Skeletal muscle cell (primary cell): Measurements from ENCODE around the gene SYNGR1.

Experiments used
- DNase-seq: peaks from one replicate; pipeline ENCODE4 v3.0.0-alpha.2; 2010; ENCODE audit warnings: low read depth
- H3K4me3 ChIP-seq: 2 replicates; pipeline ENCODE4 v1.5.1; 2011; ENCODE audit warnings: low read depth, mild to moderate bottlenecking, control low read depth, low read length, moderate library complexity

SYNGR1 gene

GRCh38 chr22:39349967-39350726, at the start of gene SYNGR1:
Gene SYNGR1, plus strand, starts transcription at chr22:39349991. Its CDS starts 20 bp downstream, at chr22:39350011.
- peak within 1 kb of the TSS; percentile 55 for H3K4me3 ChIP-seq
- no peak for DNase-seq

- no peak for DNase-seq
Measured at GRCh38 chr22:39300186-39300830, 49.5 kb upstream of the SYNGR1 start.

GRCh38 chr22:39301108-39301507, 48.7 kb upstream of the SYNGR1 start:
- DNase-seq: no peak
- H3K4me3 ChIP-seq: no peak overlapping the region

More at GRCh38 chr22:39300186-39300830, 49.5 kb upstream of the SYNGR1 start:
- no peak overlapping the region for H3K4me3 ChIP-seq

- DNase-seq: no peak
- H3K4me3 ChIP-seq: no peak overlapping the region
Measured at GRCh38 chr22:39301926-39302325, 47.9 kb upstream of the SYNGR1 start.

- no peak for DNase-seq
- no peak overlapping the region for H3K4me3 ChIP-seq
Measured at GRCh38 chr22:39302431-39302960, 47.3 kb upstream of the SYNGR1 start.

GRCh38 chr22:39303358-39303757, 46.4 kb upstream of the SYNGR1 start:
- H3K4me3 ChIP-seq: no peak overlapping the region
- no peak for DNase-seq

GRCh38 chr22:39303892-39304671, 45.7 kb upstream of the SYNGR1 start:
- no peak for DNase-seq

GRCh38 chr22:39306456-39307361, 43.1 kb upstream of the SYNGR1 start:
- DNase-seq: no peak
- no peak overlapping the region for H3K4me3 ChIP-seq

More at GRCh38 chr22:39303892-39304671, 45.7 kb upstream of the SYNGR1 start:
- no peak overlapping the region for H3K4me3 ChIP-seq

GRCh38 chr22:39308614-39309363, 41.0 kb upstream of the SYNGR1 start:
- peak; percentile 83 for DNase-seq
- H3K4me3 ChIP-seq: peak overlapping the region; percentile 28

- peak overlapping the region; percentile 28 for H3K4me3 ChIP-seq
- no peak for DNase-seq
Measured at GRCh38 chr22:39309364-39309861, 40.4 kb upstream of the SYNGR1 start.

GRCh38 chr22:39309881-39310714, 39.7 kb upstream of the SYNGR1 start:
- DNase-seq: no peak
- H3K4me3 ChIP-seq: no peak overlapping the region

GRCh38 chr22:39311592-39312400, 38.0 kb upstream of the SYNGR1 start:
- H3K4me3 ChIP-seq: no peak overlapping the region
- DNase-seq: no peak

- no peak for DNase-seq
- no peak overlapping the region for H3K4me3 ChIP-seq
Measured at GRCh38 chr22:39312410-39312809, 37.4 kb upstream of the SYNGR1 start.

GRCh38 chr22:39313258-39314001, 36.4 kb upstream of the SYNGR1 start:
- no peak overlapping the region for H3K4me3 ChIP-seq
- DNase-seq: no peak

- DNase-seq: no peak
- H3K4me3 ChIP-seq: no peak overlapping the region
Measured at GRCh38 chr22:39314251-39314971, 35.4 kb upstream of the SYNGR1 start.
